PC-3 (cell line): ENCODE data around the gene CNOT11. TPM values are rescaled to one million over a fixed set of nuclear protein-coding genes. Genes with fewer than 3 reads are reported as not detected.

Experiments used
- ATAC-seq: fragments of 200-7000 bp; cut with Tn5 transposase; 2 replicates; pipeline ENCODE4 v1.9.1; 2020; ENCODE audit warnings: mild to moderate bottlenecking, moderate library complexity
- BruUV-seq: library from RNA; stranded (reverse); fragments of 400-500 nt; replicated peaks from 2 replicates; lab custom pipeline; 2021; lab: Mats Ljungman, UMichigan
- CTCF ChIA-PET: fragments of 300-600 bp; sonication (Branson Sonifier 250); formaldehyde crosslinking; loops from one replicate; lab custom pipeline; 2022; ENCODE audit warnings: antibody characterized with exemption; lab: Charles Lee
- POLR2A ChIA-PET: fragments of 300-600 bp; sonication (Branson Sonifier 250); formaldehyde crosslinking; loops from one replicate; lab custom pipeline; 2022; ENCODE audit warnings: antibody characterized with exemption; ENCODE audit not compliant: unreplicated experiment; lab: Charles Lee
- DNase-seq: peaks from one replicate; pipeline ENCODE4 v3.0.0-alpha.2; 2015
- H2AFZ ChIP-seq: fragments of 300-600 bp; sonication (generic); 2 replicates; pipeline ENCODE4 v1.6.0; 2016; ENCODE audit warnings: antibody characterized with exemption, low read length
- H3F3A ChIP-seq: fragments of 300-600 bp; sonication (generic); one replicate; pipeline ENCODE4 v1.6.0; 2017; ENCODE audit warnings: antibody characterized with exemption, low read length, control low read depth, mild to moderate bottlenecking; ENCODE audit not compliant: unreplicated experiment
- H3K27ac ChIP-seq: fragments of 300-600 bp; sonication (generic); 2 replicates; pipeline ENCODE4 v1.5.1; 2016; ENCODE audit warnings: mild to moderate bottlenecking, low read length
- H3K27me3 ChIP-seq: fragments of 300-600 bp; sonication (generic); 2 replicates; pipeline ENCODE4 v1.6.1; 2016; ENCODE audit warnings: low read length, mixed read lengths
- H3K36me3 ChIP-seq: fragments of 300-600 bp; sonication (generic); 2 replicates; pipeline ENCODE4 v1.6.1; 2016; ENCODE audit warnings: low read depth, mixed run types, low read length, mixed read lengths
- H3K4me1 ChIP-seq: fragments of 300-600 bp; sonication (generic); 2 replicates; pipeline ENCODE4 v1.5.1; 2016; ENCODE audit warnings: low read length; ENCODE audit not compliant: insufficient read depth
- H3K4me2 ChIP-seq: fragments of 300-600 bp; sonication (generic); 2 replicates; pipeline ENCODE4 v1.6.0; 2016; ENCODE audit warnings: low read length
- H3K4me3 ChIP-seq: fragments of 300-600 bp; sonication (generic); 2 replicates; pipeline ENCODE4 v1.5.1; 2016; ENCODE audit warnings: mild to moderate bottlenecking, low read length, mixed read lengths
- H3K79me2 ChIP-seq: fragments of 300-600 bp; sonication (generic); 2 replicates; pipeline ENCODE4 v1.6.1; 2017; ENCODE audit warnings: low read length, mixed read lengths
- H3K9ac ChIP-seq: fragments of 300-600 bp; sonication (generic); 2 replicates; pipeline ENCODE4 v1.6.0; 2016; ENCODE audit warnings: mild to moderate bottlenecking, low read length
- H3K9me2 ChIP-seq: fragments of 300-600 bp; sonication (generic); replicated peaks from 2 replicates; pipeline ENCODE4 v1.6.1; 2016; ENCODE audit warnings: mixed run types, low read length, mixed read lengths
- H3K9me3 ChIP-seq: fragments of 300-600 bp; sonication (generic); 2 replicates; pipeline ENCODE4 v1.6.1; 2016; ENCODE audit warnings: low read length, mixed read lengths
- H4K20me1 ChIP-seq: fragments of 300-600 bp; sonication (generic); 2 replicates; pipeline ENCODE4 v1.6.1; 2016; ENCODE audit warnings: low read length, mixed read lengths
- CTCF ChIP-seq: fragments of 300-600 bp; sonication (generic); conservative IDR thresholded peaks from 2 replicates; pipeline ENCODE4 v1.5.1; 2017; ENCODE audit warnings: antibody characterized with exemption, low read depth, mild to moderate bottlenecking, low read length
- EZH2 ChIP-seq: fragments of 300-600 bp; sonication (generic); IDR thresholded peaks from one replicate; pipeline ENCODE4 v1.6.1; 2017; ENCODE audit warnings: antibody characterized with exemption, mild to moderate bottlenecking, low read length; ENCODE audit not compliant: unreplicated experiment
- EZH2phosphoT487 ChIP-seq: fragments of 300-600 bp; sonication (generic); IDR thresholded peaks from 2 replicates; pipeline ENCODE4 v1.6.1; 2018; ENCODE audit warnings: mild to moderate bottlenecking, antibody characterized with exemption, low read length, borderline replicate concordance
- intact Hi-C: fragments of 100-400 bp; cut with micrococcal nuclease; formaldehyde crosslinking; loops from 2 replicates; pipeline ENCODE4 v1.9.0; 2023
- total RNA-seq: library from RNA; depleted of rRNA; stranded (reverse); fragments of >200 nt; gene quantifications from 2 replicates; pipeline ENCODE4 v1.2.3, GENCODE V29; 2014

CNOT11 gene
- total RNA-seq, 1 experiment from 2014 or later: 48.5 TPM

DNA sequence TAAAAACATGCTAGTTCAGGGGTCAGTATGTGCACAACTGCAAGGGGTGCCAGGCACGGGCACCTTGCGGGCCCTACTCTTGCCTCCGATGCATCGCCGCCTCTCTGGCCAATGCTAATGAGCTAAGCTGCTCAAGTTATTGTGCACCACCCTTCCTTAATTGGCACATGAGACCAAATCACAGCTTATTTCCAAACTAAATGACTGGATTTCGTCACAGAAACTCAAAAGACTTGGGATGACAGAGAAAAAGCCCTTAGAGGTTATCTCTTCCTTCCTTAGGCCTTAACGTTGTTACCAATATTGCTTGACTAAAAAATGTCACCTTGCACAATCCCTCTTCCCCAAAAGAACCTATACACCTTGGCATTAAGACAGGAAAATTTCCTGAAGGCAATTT, 48.1 kb downstream of the CNOT11 start:
- CTCF ChIA-PET: no interaction called here
- H3K4me3 ChIP-seq: no peak overlapping the region
- no TSS peak for BruUV-seq
- no peak overlapping the region for H3K9ac ChIP-seq
- ATAC-seq (no peak), DNase-seq (no peak)
- H4K20me1 ChIP-seq: peaks cover 61% of the 10 kb centered on the region
- H2AFZ ChIP-seq: no peak overlapping the region
- no peaks in the 10 kb centered on the region for H3F3A ChIP-seq
- peaks cover 98% of the 10 kb centered on the region for H3K79me2 ChIP-seq
- peaks cover 34% of the 10 kb centered on the region for H3K4me1 ChIP-seq
- H3K27ac ChIP-seq: no peak overlapping the region
- no peaks in the 10 kb centered on the region for H3K27me3 ChIP-seq
- peaks cover 10% of the 10 kb centered on the region; the same call in 1 of the 2 replicates for H3K36me3 ChIP-seq
- TF ChIP-seq EZH2: no peak
- no peak for TF ChIP-seq CTCF
- TF ChIP-seq EZH2phosphoT487: no peak
- intact Hi-C loops: no loop called here
- H3K9me3 ChIP-seq: no peaks in the 10 kb centered on the region
- H3K9me2 ChIP-seq: no peaks in the 10 kb centered on the region
- POLR2A ChIA-PET: no interaction called here
- H3K4me2 ChIP-seq: no peak overlapping the region

GRCh38 chr2:101302016-101302415, 49.3 kb downstream of the CNOT11 start:
- no peak overlapping the region for H3K9ac ChIP-seq
- peaks cover 40% of the 10 kb centered on the region for H3K4me1 ChIP-seq
- no peaks in the 10 kb centered on the region for H3K9me2 ChIP-seq
- H3K27ac ChIP-seq: no peak overlapping the region; the same call in 1 of the 2 replicates
- POLR2A ChIA-PET: no interaction called here
- TF ChIP-seq CTCF (no peak), EZH2phosphoT487 (no peak), EZH2 (no peak)
- H3K4me2 ChIP-seq: peak overlapping the region; percentile 46
- peak; percentile 66 for DNase-seq
- intact Hi-C loops: no loop called here
- peaks cover 98% of the 10 kb centered on the region for H3K79me2 ChIP-seq
- CTCF ChIA-PET: no interaction called here
- no peaks in the 10 kb centered on the region for H3K27me3 ChIP-seq
- no peaks in the 10 kb centered on the region for H3K9me3 ChIP-seq
- no peaks in the 10 kb centered on the region for H3F3A ChIP-seq
- BruUV-seq: no TSS peak
- no peak overlapping the region for H2AFZ ChIP-seq
- H4K20me1 ChIP-seq: peaks cover 64% of the 10 kb centered on the region
- no peak for ATAC-seq
- no peak overlapping the region for H3K4me3 ChIP-seq
- peaks cover 10% of the 10 kb centered on the region; the same call in 1 of the 2 replicates for H3K36me3 ChIP-seq

- TF ChIP-seq EZH2 (no peak), EZH2phosphoT487 (no peak), CTCF (no peak)
- H3K9ac ChIP-seq: no peak overlapping the region
- H3F3A ChIP-seq: no peaks in the 10 kb centered on the region
- no TSS peak for BruUV-seq
- intact Hi-C loops: no loop called here
- ChIA-PET POLR2A (no interaction called here), CTCF (interaction anchor here (0.6 kb wide), 1 partner anchor 83 kb away, joined by 7 read pairs; no protein-coding TSS in a partner anchor)
- no peak for ATAC-seq
- H3K27me3 ChIP-seq: no peaks in the 10 kb centered on the region
- no peak overlapping the region for H3K27ac ChIP-seq
- H3K36me3 ChIP-seq: peaks cover 10% of the 10 kb centered on the region; the same call in 1 of the 2 replicates
- no peaks in the 10 kb centered on the region for H3K9me2 ChIP-seq
- no peak for DNase-seq
- H3K4me1 ChIP-seq: peaks cover 41% of the 10 kb centered on the region
- H2AFZ ChIP-seq: no peak overlapping the region
- H4K20me1 ChIP-seq: peaks cover 70% of the 10 kb centered on the region
- H3K9me3 ChIP-seq: no peaks in the 10 kb centered on the region
- H3K79me2 ChIP-seq: peaks cover 98% of the 10 kb centered on the region
- no peak overlapping the region for H3K4me3 ChIP-seq
- H3K4me2 ChIP-seq: 0 out of 2 replicates have a peak overlapping the region, but pooled peaks have one; percentile 92
Observed at GRCh38 chr2:101303688-101304087, 51.0 kb downstream of the CNOT11 start.
